Superior temporal gyrus (tissue), 1 donor: ENCODE results near the gene APOBEC3A.
"Not testable (repeated sequence)": the region's sequence is repeated elsewhere in the genome, so short reads cannot be mapped to it uniquely, and the experiment has no call there.

Source experiments
- DNase-seq: peaks from one replicate; pipeline ENCODE4 v3.0.0-alpha.2; 2016; ENCODE audit errors: extremely low spot score

Gene APOBEC3A

GRCh38 chr22:38959590-38959989, 2.2 kb downstream of the APOBEC3A start:
- no peak for DNase-seq

- DNase-seq: not testable (repeated sequence)
Measured at GRCh38 chr22:38960673-38961072, 3.3 kb downstream of the APOBEC3A start.

GRCh38 chr22:38963291-38963738, 5.9 kb downstream of the APOBEC3A start:
- not testable (repeated sequence) for DNase-seq

- DNase-seq: no peak
Measured at GRCh38 chr22:38963872-38964271, 6.5 kb downstream of the APOBEC3A start.

- DNase-seq: no peak
Measured at GRCh38 chr22:38964306-38964705, 6.9 kb downstream of the APOBEC3A start.

GRCh38 chr22:38964989-38965388, 7.6 kb downstream of the APOBEC3A start:
- DNase-seq: no peak

GRCh38 chr22:38965614-38966379, 8.4 kb downstream of the APOBEC3A start:
- no peak for DNase-seq

- no peak for DNase-seq
Measured at GRCh38 chr22:38966380-38966702, 8.9 kb downstream of the APOBEC3A start.

- DNase-seq: no peak
Measured at GRCh38 chr22:38966942-38967341, 9.5 kb downstream of the APOBEC3A start.

GRCh38 chr22:38967451-38968450, 10.3 kb downstream of the APOBEC3A start:
- DNase-seq: no peak

- no peak for DNase-seq
Measured at GRCh38 chr22:38968801-38969200, 11.4 kb downstream of the APOBEC3A start.

GRCh38 chr22:38970551-38970950, 13.1 kb downstream of the APOBEC3A start:
- no peak for DNase-seq

GRCh38 chr22:38971202-38971601, 13.8 kb downstream of the APOBEC3A start:
- no peak for DNase-seq

GRCh38 chr22:38971791-38972190, 14.4 kb downstream of the APOBEC3A start:
- DNase-seq: no peak

GRCh38 chr22:38972558-38972957, 15.1 kb downstream of the APOBEC3A start:
- no peak for DNase-seq

GRCh38 chr22:38973289-38974169, 16.1 kb downstream of the APOBEC3A start:
- DNase-seq: peak; percentile 42

GRCh38 chr22:38974170-38974825, 16.9 kb downstream of the APOBEC3A start:
- DNase-seq: no peak

GRCh38 chr22:38974826-38975175, 17.4 kb downstream of the APOBEC3A start:
- DNase-seq: no peak

- not testable (repeated sequence) for DNase-seq
Measured at GRCh38 chr22:38977289-38977688, 19.9 kb downstream of the APOBEC3A start.

GRCh38 chr22:38980587-38980986, 23.2 kb downstream of the APOBEC3A start:
- DNase-seq: not testable (repeated sequence)
